ENCODE data around the gene CLEC18B.
"Not testable (repeated sequence)": the region's sequence is repeated elsewhere in the genome, so short reads cannot be mapped to it uniquely, and the experiment has no call there.

CLEC18B gene

GRCh38 chr16:74406600-74407361 lies 14.5 kb downstream of the CLEC18B start:
- DNase-seq (ENCODE audit: low spot score) = not testable (repeated sequence)

DNA sequence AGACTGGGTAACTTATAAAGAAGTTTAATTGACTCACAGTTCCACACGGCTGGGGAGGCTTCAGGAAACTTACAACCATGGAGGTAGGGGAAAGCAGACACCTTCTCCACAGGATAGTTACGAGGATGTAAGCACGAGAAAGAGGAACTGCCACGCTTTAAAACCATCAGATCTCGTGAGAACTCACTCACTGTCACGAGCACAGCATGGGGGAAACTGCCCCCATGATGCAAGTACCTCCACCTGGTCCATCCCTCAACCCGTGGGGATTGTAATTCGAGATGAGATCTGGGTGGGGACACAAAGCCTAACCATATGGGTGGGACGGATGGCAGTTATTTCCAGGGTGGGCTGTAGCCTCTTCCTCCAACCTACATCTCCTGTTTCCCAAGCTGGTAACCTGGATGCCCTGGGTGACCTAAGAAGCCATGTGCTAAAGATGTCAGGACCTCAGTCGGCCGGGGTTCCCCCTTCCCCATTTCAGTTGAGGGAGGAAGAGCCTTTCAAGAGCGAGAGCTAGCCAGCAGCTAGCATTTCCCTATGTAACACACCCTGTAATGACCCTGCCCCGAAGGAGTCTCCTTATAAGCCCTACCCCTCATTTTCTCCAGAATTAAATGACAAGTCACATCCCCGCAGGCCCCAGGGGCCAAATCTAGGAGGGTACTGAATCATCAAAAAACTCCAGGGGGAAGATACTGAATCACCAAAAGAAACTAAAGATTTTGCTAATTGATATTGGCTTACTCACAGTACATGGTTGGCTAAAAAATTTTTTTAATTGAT lies 16.9 kb downstream of the CLEC18B start:
- DNase-seq (ENCODE audit: low spot score) = not testable (repeated sequence)

DNA sequence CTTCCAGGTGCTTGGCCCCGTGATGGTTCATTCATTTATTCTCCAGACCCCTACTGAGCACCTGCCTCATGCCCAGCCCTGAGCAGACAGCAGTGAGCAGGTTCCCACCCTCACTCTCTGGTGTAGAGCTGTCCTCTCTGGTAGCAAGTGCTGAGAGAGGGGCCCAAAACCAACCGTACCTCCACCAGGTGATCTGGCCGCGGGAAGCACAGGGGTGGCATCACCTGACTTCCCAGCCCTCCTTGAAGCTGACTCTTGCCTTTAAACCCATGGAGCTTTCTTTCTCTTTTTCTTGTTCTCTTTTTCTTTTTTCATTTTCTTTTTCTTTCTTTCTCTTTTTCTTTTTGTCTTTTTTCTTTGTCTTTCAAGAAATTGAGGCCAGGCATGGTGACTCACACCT lies 21.0 kb downstream of the CLEC18B start:
- DNase-seq (ENCODE audit: low spot score) = not testable (repeated sequence)

DNA sequence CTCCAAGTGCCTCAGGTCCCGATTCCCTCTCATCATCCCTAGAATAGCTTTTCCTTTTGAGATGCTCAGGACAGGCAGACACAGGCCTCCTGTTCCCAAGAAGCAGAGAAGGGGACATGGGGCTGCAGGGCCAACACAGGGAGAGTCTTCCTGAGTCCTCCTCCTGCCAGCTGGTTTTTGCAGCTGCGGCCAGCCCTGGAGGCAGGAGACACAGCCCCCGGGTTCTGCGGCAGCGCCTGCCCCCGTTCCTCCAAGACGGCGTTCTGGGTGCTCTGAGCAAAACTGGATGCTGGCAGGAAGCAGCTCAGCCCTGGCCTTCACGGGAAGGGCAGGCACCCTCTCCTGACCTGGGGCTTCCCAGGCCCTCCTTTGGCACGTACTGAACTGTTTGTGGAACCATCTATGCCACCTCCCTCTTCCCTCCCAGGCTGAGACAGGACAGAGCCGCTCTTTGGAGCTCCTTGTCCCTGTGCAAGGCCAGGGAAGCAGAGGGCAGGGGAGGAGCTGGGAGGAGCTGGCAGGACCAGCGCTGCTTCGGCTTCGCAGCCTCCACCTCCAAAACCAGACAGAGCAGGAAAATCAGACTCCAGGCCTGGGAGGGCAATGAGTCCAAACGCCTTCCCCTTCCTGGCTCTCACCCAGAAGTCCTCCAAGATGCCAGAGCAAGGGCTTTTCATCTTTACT lies 22.9 kb downstream of the CLEC18B start:
- not testable (repeated sequence) for DNase-seq (ENCODE audit: low spot score)

DNA sequence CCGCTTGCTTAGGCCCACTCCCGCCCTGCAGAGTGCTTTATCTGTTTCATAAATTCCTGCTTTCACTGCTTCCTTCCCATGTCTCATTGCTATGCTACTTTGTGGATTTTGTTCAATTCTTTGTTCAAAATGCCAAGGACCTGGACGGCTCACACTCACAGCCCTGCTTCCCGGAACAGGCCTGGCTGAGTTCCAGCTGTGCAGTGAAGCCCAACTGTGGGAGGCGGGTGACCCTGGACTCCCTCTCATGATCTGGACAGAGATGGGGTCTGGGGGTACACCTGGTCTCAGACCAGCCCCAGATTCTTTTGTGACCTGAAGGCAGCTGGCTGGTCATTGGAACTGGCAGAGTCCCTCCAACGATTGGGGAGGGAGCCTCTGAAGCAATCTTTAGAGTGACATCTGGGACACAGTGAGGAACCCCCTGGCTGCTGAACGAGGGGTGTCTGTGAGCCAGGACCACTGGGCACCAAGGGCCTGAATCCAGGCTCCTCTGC lies 24.7 kb downstream of the CLEC18B start:
- not testable (repeated sequence) for DNase-seq (ENCODE audit: low spot score)

GRCh38 chr16:74394604-74395003 lies 26.7 kb downstream of the CLEC18B start:
- DNase-seq (ENCODE audit: low spot score) = not testable (repeated sequence)

GRCh38 chr16:74394131-74394530 lies 27.1 kb downstream of the CLEC18B start:
- DNase-seq (ENCODE audit: low spot score) = not testable (repeated sequence)

GRCh38 chr16:74391454-74392050 lies 29.7 kb downstream of the CLEC18B start:
- not testable (repeated sequence) for DNase-seq (ENCODE audit: low spot score)

GRCh38 chr16:74382339-74383034 lies 38.8 kb downstream of the CLEC18B start:
- DNase-seq (ENCODE audit: low spot score) = not testable (repeated sequence)

DNA sequence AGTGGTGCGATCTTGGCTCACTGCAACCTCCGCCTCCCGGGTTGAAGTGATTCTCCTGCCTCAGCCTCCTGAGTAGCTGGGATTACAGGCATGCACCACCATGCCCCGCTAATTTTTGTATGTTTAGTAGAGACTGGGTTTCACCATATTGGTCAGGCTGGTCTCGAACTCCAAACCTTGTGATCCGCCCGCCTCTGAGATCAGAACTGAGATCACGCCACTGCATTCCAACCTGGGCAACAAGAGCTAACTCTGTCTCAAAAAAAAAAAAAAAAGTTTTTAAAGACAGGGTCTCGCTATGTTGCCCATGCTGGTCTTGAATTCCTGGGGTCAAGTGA lies 47.5 kb downstream of the CLEC18B start:
- DNase-seq (ENCODE audit: low spot score) = not testable (repeated sequence)

- no peak for DNase-seq (ENCODE audit: low spot score)
Measured at GRCh38 chr16:74372953-74373846, 48.1 kb downstream of the CLEC18B start.

GRCh38 chr16:74372369-74372768 lies 48.9 kb downstream of the CLEC18B start:
- no peak for DNase-seq (ENCODE audit: low spot score)

GRCh38 chr16:74370338-74371135 lies 50.7 kb downstream of the CLEC18B start:
- not testable (repeated sequence) for DNase-seq (ENCODE audit: low spot score)

- DNase-seq (ENCODE audit: low spot score) = peak; percentile 91
Measured at GRCh38 chr16:74368002-74368911, 53.0 kb downstream of the CLEC18B start.

DNA sequence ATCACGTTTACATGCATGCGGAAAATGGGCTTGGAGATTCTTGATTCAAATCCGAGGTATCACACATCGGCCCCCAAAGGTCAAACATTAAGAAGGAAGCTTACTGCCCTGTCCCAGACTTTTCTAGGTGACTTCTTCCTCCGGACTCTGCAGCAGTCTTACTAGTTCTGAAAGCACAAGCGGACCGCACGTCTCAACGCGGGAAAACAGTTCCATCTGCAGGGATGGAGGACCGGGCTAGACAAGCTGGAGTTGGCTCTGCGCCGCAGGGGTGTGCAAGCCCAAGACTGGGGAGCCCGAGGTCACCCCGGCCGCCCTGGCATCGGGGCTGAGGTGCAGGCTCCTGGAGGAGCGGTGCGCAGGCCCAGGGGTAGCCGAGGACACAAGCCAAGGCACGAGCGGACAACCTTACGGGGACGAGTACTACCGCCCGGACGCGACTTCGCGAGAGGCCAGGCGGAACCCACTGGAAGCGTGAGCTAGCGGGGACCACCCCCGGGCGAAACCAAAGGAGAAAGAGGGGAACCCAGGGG lies 53.7 kb downstream of the CLEC18B start:
- peak; percentile 24 for DNase-seq (ENCODE audit: low spot score)

- DNase-seq (ENCODE audit: low spot score) = not testable (repeated sequence)
Measured at GRCh38 chr16:74361646-74362610, 59.4 kb downstream of the CLEC18B start.

Measured in germinal center (tissue), 1 donor.